ENCODE data around the gene SERPINE2.

GRCh38 chr2:223947711-223948205 is 91.3 kb downstream of the SERPINE2 start:
- TF ChIP-seq CTCF (IDR thresholded peaks at IDR 0.05) (no peak), EP300 (IDR thresholded peaks at IDR 0.05) (no peak)
